ENCODE measurements around the gene TKTL1. TPM values are rescaled to one million over a fixed set of nuclear protein-coding genes. Genes with fewer than 3 reads are reported as not detected.

Gene TKTL1
- total RNA-seq, 2 experiments from 2014 or later = 0.19 TPM; not detected in 1

DNA sequence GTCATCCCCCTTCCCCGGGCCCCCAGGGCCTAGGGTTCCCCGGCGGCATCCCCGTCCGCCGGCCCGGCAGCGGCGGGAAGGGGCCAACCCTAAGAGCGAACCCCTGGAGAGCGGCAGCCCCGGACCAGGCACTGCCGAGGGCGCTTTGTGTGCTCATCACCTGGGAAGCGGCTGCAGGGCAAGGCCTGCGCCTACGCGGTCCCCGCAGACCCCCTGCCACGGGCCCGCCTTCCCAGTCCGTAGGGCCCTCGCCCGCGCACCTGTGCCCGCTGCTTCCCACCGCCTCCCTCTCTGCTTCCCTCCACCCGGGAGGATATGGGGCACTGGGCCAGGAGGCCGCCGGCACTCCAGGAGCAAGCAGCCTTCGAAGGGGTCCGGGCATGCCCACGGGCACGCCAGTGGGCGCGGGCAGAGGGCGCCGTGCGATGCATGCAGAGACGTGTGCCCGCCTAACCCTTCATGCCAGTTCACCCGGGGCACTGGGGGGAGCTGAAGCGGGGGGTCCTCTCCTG, 76.2 kb downstream of the TKTL1 start:
- ChIA-PET CTCF (interaction anchor here (2.3 kb wide), 1 partner anchor 27 kb away, joined by 10 read pairs; the partner anchor contains the start of gene RPL10), POLR2A (no interaction called here)

DNA sequence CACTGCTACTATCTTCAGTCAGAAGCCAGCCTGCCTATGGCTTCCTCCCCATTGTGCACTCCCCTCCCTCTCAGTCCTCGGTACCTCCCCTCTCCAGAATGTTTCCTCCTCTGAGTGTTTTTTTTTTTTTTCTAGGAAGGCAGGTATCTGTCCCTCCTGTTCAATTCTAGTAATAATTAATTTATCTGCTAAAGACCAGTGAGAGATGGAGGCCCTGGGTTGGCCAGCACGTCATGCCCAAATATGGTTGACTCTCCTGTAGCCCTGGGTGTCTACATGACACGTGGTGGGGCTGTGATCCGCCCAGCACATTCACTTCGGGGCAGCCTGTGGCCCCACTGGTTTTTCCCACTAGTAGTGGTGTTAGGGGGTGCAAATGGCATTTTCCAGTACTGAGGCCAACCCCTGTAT, 77.0 kb downstream of the TKTL1 start:
- ChIA-PET POLR2A (interaction anchor here (2.4 kb wide), 1 partner anchor 26 kb away, joined by 11 read pairs; the partner anchor contains the start of gene RPL10), CTCF (interaction anchor here (0.9 to 2.3 kb wide), 4 partner anchors 26 to 169 kb away, joined by 5 to 10 read pairs (median 6); partner anchors contain the start of gene RPL10)

DNA sequence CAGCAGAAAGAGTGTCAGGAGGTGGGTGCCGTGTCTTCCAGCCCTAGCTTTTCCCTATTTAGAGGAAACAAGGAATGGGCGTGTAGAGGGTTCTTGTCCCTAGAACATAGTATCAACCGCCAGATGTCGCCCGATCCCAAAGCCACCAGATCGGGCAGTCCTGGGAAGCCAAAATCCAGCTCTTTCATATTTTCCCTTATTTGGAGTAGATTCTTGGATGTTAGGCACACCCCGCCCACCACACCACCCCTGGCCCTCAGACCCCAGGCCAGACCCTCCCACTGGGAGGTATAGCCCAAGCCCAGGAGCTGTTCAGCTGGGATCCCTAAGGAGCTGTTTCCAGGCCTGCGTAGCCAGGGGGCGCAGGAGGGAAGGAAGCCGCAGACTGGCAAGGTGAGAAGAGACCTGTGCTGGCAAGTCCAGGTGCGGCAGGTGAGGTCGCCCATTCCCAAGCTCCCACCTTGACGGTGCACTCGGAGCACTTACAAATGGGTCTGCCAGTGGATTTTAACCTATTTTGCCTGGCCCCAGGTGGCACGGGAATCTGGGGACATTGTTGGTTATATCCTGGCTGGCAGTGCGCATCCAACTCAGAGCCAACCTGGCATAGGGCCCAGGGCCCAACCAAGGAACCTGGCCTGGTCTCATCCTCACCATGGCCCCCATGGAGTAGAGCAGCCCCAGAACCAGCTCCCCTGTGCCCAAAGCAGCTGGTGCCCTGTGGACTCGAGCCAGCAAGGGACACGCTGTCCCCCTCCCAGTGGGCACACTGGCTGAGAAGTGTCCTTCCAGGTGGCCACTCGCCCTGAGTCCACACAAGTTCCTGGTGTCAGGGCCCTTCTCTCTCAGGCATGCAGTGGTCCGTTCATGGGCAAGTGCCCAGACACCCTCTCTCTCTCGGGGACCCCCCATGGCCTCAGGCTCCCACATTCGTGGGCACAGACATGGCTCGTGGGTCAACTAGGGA, 78.0 kb downstream of the TKTL1 start:
- POLR2A ChIA-PET = interaction anchor here (0.6 to 2.4 kb wide), 2 partner anchors 25 to 172 kb away, joined by 4 to 11 read pairs; partner anchors contain the start of gene RPL10
- CTCF ChIA-PET = interaction anchor here (0.9 to 2.3 kb wide), 7 partner anchors 10 to 168 kb away, joined by 3 to 10 read pairs (median 6); partner anchors contain the start of gene RPL10

DNA sequence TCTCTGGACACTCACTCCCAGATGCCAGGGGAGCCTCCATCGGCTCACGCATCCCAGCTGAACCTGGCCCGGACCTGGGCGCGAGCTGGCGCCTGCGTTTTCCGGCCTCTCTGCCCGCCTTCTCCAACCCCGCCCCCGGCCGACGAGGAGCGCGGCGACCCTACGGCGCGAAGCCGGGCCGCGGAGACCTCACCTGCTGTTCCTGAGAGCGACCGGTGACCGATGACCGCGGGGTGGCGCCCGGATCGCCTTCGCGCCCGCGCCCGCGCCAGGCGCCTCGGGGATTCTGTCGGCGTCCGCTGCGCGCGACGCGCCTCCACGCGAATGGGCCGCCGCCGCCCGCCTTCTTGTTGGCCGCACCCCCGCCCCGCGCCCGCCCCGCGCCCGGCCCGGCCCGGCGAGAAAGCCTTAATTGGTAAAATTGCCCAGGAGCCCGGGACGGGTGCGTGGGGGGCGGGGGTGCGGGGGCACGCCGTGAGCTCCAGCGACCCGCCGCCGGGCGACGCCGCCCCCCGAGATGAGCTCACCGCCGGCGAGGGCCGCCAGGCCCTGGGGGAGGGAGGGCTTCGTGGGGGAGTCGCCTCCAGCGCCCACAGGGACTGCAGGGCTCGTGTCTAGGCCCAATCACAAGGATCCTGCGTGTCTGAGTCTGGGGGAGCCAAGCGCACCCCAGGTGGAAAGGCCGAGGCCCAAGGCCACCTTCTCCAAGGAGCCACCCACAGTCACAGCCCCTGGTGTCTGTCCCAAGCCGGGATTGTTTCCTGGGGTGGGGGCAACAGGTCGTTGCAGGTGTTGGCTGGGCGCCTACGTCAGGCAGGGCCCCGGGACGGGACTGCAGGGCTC, 78.9 kb downstream of the TKTL1 start, which contains the start of gene FLNA:
TSS of gene FLNA (minus strand) at position 322 of the 843 bp plus-strand sequence. CDS start 3,389 bp downstream, outside the sequence.
- CTCF ChIA-PET = interaction anchor here (0.9 to 2.3 kb wide), 5 partner anchors 9 to 167 kb away, joined by 3 to 10 read pairs (median 6); partner anchors contain the start of gene RPL10

DNA sequence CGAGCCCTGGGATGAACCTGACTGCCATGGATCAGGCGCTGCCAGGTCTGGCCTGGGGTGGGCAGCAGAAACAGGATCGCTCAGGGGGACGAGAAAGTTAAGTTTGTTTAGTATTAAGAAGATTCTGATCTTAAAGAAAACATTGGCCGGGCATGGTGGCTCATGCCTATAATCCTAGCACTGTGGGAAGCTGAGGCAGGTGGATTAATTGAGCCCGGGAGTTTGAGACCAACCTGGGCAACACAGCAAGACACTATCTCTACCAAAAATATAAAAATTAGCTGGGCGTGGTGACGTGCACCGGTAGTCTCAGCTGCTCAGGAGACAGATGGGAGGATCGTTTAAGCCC, 79.5 kb downstream of the TKTL1 start:
- POLR2A ChIA-PET = no interaction called here
- CTCF ChIA-PET = no interaction called here

More for the DNA sequence above, 78.9 kb downstream of the TKTL1 start, which contains the start of gene FLNA:
- POLR2A ChIA-PET = interaction anchor here (2.4 kb wide), 1 partner anchor 24 kb away, joined by 11 read pairs; the partner anchor contains the start of gene RPL10

DNA sequence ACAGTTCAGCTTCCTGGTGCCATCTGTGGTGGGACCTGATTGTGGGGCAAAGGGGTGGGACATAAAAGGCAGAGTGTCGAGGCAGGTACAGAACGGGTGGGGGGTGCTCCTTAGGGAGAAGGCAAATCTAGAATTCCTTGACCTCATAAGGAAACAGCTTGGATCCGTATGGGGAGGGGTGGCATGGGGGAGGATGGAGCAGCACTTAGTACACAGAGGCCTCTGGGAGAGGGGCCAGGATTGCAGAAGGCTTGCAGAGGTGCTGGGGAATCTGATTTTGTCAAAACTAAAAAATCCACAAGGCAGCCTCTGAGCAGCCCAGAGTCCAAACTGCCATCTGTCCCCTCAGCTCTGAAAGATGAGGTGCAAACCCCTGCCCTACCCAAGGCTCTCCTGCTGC, 81.2 kb downstream of the TKTL1 start:
- CTCF ChIA-PET = no interaction called here
- POLR2A ChIA-PET = no interaction called here

DNA sequence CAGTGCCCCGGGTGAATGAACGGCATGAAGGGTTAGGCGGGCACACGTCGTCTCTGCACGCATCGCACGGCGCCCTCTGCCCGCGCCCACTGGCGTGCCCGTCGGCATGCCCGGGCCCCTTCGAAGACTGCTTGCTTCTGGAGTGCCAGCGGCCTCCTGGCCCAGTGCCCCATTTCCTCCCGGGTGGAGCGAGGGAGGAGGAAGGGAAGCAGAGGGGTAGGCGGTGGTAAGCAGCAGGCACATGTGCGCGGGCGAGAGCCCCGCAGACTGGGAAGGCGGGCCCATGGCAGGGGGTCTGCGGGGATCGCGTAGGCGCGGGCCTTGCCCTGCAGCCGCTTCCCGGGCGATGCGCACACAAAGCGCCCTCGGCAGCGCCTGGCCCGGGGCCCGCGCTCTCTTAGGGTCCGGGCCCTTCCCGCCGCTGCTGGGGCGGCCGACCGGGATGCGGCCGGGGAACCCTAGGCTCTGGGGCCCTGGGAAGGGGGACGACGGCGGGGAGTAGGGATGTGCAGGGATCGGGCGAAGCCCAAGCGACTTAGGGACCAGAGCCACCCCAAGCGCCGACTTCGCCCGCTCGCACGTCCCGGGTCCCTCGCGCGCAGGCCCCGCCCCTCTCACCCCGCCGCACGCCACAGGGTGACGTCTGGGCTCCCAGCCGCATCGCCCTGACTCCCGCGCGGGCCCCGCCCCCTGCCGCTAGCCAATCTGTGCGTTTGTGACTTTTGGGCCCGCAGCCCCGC, 82.6 kb downstream of the TKTL1 start:
- POLR2A ChIA-PET = no interaction called here
- CTCF ChIA-PET = interaction anchor here (0.7 kb wide), 1 partner anchor 22 kb away, joined by 3 read pairs; no protein-coding TSS in a partner anchor

DNA sequence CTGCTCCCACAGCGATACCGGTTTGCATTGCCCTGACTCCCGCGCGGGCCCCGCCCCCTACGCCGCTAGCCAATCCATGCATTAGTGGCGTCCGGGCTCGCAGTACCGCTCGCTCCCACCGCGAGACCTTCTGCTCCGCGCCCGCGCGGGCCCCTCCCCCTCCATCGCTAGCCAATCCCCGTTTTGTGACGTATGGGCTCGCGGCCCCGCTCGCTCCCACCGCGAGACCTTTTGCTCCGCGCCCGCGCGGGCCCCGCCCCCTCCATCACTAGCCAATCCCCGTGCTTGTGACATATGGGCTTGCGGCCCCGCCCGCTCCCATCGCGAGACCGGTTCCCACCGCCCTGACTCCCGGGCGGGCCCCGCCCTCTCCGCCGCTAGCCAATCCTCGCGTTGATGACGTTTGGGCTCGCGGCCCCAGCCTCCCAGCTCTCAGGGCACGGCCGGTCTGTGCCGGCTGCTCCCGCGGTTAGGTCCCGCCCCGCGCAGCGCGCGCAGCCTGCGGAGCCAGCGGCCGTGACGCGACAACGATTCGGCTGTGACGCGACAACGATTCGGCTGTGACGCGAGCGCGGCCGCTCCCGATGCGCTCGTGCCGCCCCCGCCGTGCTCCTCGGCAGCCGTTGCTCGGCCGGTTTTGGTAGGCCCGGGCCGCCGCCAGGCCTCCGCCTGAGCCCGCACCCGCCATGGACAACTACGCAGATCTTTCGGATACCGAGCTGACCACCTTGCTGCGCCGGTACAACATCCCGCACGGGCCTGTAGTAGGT, 83.4 kb downstream of the TKTL1 start, which contains the start of gene EMD:
TSS of gene EMD (plus strand) at position 497 of the 770 bp plus-strand sequence. CDS start at position 687, 190 bp downstream.
- ChIA-PET CTCF (no interaction called here), POLR2A (no interaction called here)

DNA sequence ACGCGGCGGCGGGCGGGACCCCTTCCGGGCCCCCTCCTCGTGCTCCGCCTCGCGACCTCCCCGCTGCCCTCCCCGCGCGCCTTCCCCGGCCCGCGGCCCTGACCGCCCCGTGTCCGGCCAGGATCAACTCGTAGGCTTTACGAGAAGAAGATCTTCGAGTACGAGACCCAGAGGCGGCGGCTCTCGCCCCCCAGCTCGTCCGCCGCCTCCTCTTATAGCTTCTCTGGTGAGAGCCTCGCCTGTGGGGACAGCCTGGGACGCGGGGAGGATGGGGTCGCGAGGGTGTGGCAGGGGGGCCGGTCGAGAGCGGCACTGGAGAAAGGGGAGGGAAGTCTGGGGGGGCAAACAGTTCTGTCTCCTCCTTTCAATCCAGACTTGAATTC, 84.0 kb downstream of the TKTL1 start:
- ChIA-PET CTCF (no interaction called here), POLR2A (interaction anchor here (1.2 kb wide), 1 partner anchor 11 kb away, joined by 3 read pairs; no protein-coding TSS in a partner anchor)

Other genes with a start within 250 kb of the TKTL1 start
- 10 to 100 TPM; 49.8 to 51.2 TPM for gene MECP2, start 198.1 kb upstream of the TKTL1 start, total RNA-seq
- gene OPN1LW, start 151.6 kb upstream of the TKTL1 start, total RNA-seq = not detected
- gene OPN1MW, start 113.2 kb upstream of the TKTL1 start, total RNA-seq = not detected
- gene OPN1MW2, start 76.0 kb upstream of the TKTL1 start, total RNA-seq = not detected
- not detected for gene OPN1MW3, start 38.2 kb upstream of the TKTL1 start, total RNA-seq
- not detected for gene TEX28, start 671 bp upstream of the TKTL1 start, total RNA-seq
- 1,000 to 10,000 TPM; 1,044 to 1,051 TPM for gene FLNA, start 78.8 kb downstream of the TKTL1 start, total RNA-seq
- gene EMD, start 83.5 kb downstream of the TKTL1 start, total RNA-seq = 100 to 1,000 TPM; 108 to 109 TPM
- gene RPL10, start 102.6 kb downstream of the TKTL1 start, total RNA-seq = 1,000 to 10,000 TPM; 2,936 to 3,024 TPM
- gene DNASE1L1, start 113.5 kb downstream of the TKTL1 start, total RNA-seq = 10 to 100 TPM; 10.8 to 11.8 TPM
- gene TAFAZZIN, start 115.7 kb downstream of the TKTL1 start, total RNA-seq = 10 to 100 TPM; 48.4 to 49.9 TPM
- gene ATP6AP1, start 132.9 kb downstream of the TKTL1 start, total RNA-seq = 10 to 100 TPM; 38.5 to 39.6 TPM
- gene GDI1, start 141.4 kb downstream of the TKTL1 start, total RNA-seq = 10 to 100 TPM; 87.0 to 97.3 TPM
- 10 to 100 TPM; 73.2 to 78.2 TPM for gene FAM50A, start 148.3 kb downstream of the TKTL1 start, total RNA-seq
- gene PLXNA3, start 162.5 kb downstream of the TKTL1 start, total RNA-seq = 10 to 100 TPM; 32.8 to 38.4 TPM
- gene LAGE3, start 183.5 kb downstream of the TKTL1 start, total RNA-seq = 10 to 100 TPM; 64.7 to 64.9 TPM
- 10 to 100 TPM; 66.4 to 68.6 TPM for gene UBL4A, start 190.8 kb downstream of the TKTL1 start, total RNA-seq
- 10 to 100 TPM; 34.3 to 37.2 TPM for gene SLC10A3, start 194.8 kb downstream of the TKTL1 start, total RNA-seq
- 10 to 100 TPM; 30.5 to 32.5 TPM for gene FAM3A, start 220.4 kb downstream of the TKTL1 start, total RNA-seq